Measurements from ENCODE around the gene OMD.

OMD gene

GRCh38 chr9:92373167-92373566 is 51.1 kb downstream of the OMD start:
- Mint-ChIP-seq H3K9me3 (peaks cover 12 to 14% of the 10 kb centered on the region in 2 donors), H3K36me3 (peaks cover 24 to 59% of the 10 kb centered on the region in 2 donors), H3K4me1 (no peaks in the 10 kb centered on the region), H3K4me3 (no peak overlapping the region), H3K27ac (no peak overlapping the region), H3K27me3 (no peaks in the 10 kb centered on the region)
- ATAC-seq (replicated peaks), result no peak
- no peak for DNase-seq

- Mint-ChIP-seq H3K27ac (no peak overlapping the region), H3K27me3 (no peaks in the 10 kb centered on the region), H3K36me3 (peaks cover 10 to 41% of the 10 kb centered on the region in 2 donors), H3K4me3 (no peak overlapping the region), H3K9me3 (peaks cover 8% of the 10 kb centered on the region in 2 donors), H3K4me1 (no peaks in the 10 kb centered on the region)
- DNase-seq (no peak), ATAC-seq (replicated peaks) (no peak)
These were observed 55.2 kb downstream of the OMD start for GRCh38 chr9:92369075-92369474.
